Progenitor cell of endocrine pancreas (in vitro differentiated cells): ENCODE measurements around the gene PLD1. TPM values are rescaled to one million over a fixed set of nuclear protein-coding genes. Genes with fewer than 3 reads are reported as not detected.

Source experiments
- DNase-seq: peaks from one replicate; pipeline ENCODE4 v3.0.0; 2021; ENCODE audit warnings: low spot score; ENCODE audit not compliant: unreplicated experiment
- H3K27ac Mint-ChIP-seq: 2 replicates; pipeline ENCODE4 v1.8.0; 2021; ENCODE audit warnings: mild to moderate bottlenecking, moderate library complexity, mixed read lengths
- H3K27me3 Mint-ChIP-seq: 2 replicates; pipeline ENCODE4 v1.8.0; 2021; ENCODE audit warnings: mixed read lengths
- H3K36me3 Mint-ChIP-seq: 2 replicates; pipeline ENCODE4 v1.8.0; 2022; ENCODE audit warnings: mixed read lengths; ENCODE audit not compliant: insufficient read depth
- H3K4me1 Mint-ChIP-seq: 2 replicates; pipeline ENCODE4 v1.8.0; 2021; ENCODE audit warnings: low read depth, mixed read lengths
- H3K4me3 Mint-ChIP-seq: 2 replicates; pipeline ENCODE4 v1.8.0; 2021; ENCODE audit warnings: low read depth, mild to moderate bottlenecking, moderate library complexity, mixed read lengths
- H3K9me3 Mint-ChIP-seq: 2 replicates; pipeline ENCODE4 v1.8.0; 2021; ENCODE audit warnings: low read depth, mixed read lengths
- CTCF ChIP-seq: fragments of 200-600 bp; sonication (generic); IDR thresholded peaks from one replicate; pipeline ENCODE4 v1.5.0; 2021; ENCODE audit warnings: antibody characterized with exemption, mild to moderate bottlenecking; ENCODE audit not compliant: unreplicated experiment
- total RNA-seq: library from RNA; stranded (reverse); gene quantifications from 2 replicates; pipeline ENCODE4 v1.2.1, GENCODE V29; 2021

Gene PLD1
- total RNA-seq, 1 donor from 2014 or later = 143 TPM

- Mint-ChIP-seq H3K36me3 (peaks cover 51% of the 10 kb centered on the region), H3K27ac (peak overlapping the region; percentile 8), H3K4me3 (no peak overlapping the region), H3K9me3 (peaks cover 26% of the 10 kb centered on the region), H3K27me3 (no peaks in the 10 kb centered on the region), H3K4me1 (peaks cover 36% of the 10 kb centered on the region)
- no peak for DNase-seq
- no peak for TF ChIP-seq CTCF
These were observed 127.5 kb downstream of the PLD1 start for GRCh38 chr3:171682743-171683142.

- no peak for TF ChIP-seq CTCF
- no peak for DNase-seq
- H3K4me3 Mint-ChIP-seq = peak overlapping the region; percentile 35
- H3K27me3 Mint-ChIP-seq = no peaks in the 10 kb centered on the region
- H3K36me3 Mint-ChIP-seq = peaks cover 56% of the 10 kb centered on the region
- H3K27ac Mint-ChIP-seq = peak overlapping the region; percentile 56
- peaks cover 26% of the 10 kb centered on the region for H3K9me3 Mint-ChIP-seq
- H3K4me1 Mint-ChIP-seq = peaks cover 46% of the 10 kb centered on the region
These were observed 129.4 kb downstream of the PLD1 start for GRCh38 chr3:171680726-171681411.

- H3K4me3 Mint-ChIP-seq = peak overlapping the region; percentile 30
- H3K27me3 Mint-ChIP-seq = no peaks in the 10 kb centered on the region
- peaks cover 46% of the 10 kb centered on the region for H3K36me3 Mint-ChIP-seq
- DNase-seq = no peak
- peak overlapping the region; percentile 77 for H3K27ac Mint-ChIP-seq
- TF ChIP-seq CTCF = no peak
- H3K9me3 Mint-ChIP-seq = peaks cover 25% of the 10 kb centered on the region
- H3K4me1 Mint-ChIP-seq = peaks cover 44% of the 10 kb centered on the region
These were observed 131.3 kb downstream of the PLD1 start for GRCh38 chr3:171678971-171679492.

- H3K4me1 Mint-ChIP-seq = peaks cover 44% of the 10 kb centered on the region
- peaks cover 41% of the 10 kb centered on the region for H3K36me3 Mint-ChIP-seq
- no peak for DNase-seq
- no peak for TF ChIP-seq CTCF
- no peaks in the 10 kb centered on the region for H3K27me3 Mint-ChIP-seq
- peak overlapping the region; percentile 81 for H3K27ac Mint-ChIP-seq
- peaks cover 13% of the 10 kb centered on the region for H3K9me3 Mint-ChIP-seq
- H3K4me3 Mint-ChIP-seq = peak overlapping the region; percentile 3
These were observed 132.6 kb downstream of the PLD1 start for GRCh38 chr3:171677706-171678105.

- Mint-ChIP-seq H3K36me3 (peaks cover 40% of the 10 kb centered on the region), H3K4me3 (no peak overlapping the region), H3K27me3 (no peaks in the 10 kb centered on the region), H3K27ac (peak overlapping the region; percentile 48), H3K9me3 (peaks cover 7% of the 10 kb centered on the region), H3K4me1 (peaks cover 43% of the 10 kb centered on the region)
- TF ChIP-seq CTCF = no peak
- no peak for DNase-seq
These were observed 133.6 kb downstream of the PLD1 start for GRCh38 chr3:171676601-171677175.
